GM13977 (cell line): ENCODE data around the gene PRDX3.

Experiments
- DNase-seq: peaks from one replicate; pipeline ENCODE4 v3.0.0; 2012; ENCODE audit warnings: low spot score
- CTCF ChIP-seq: IDR thresholded peaks from 2 replicates; pipeline ENCODE4 v1.5.1; 2012; ENCODE audit warnings: mild to moderate bottlenecking, control low read depth; ENCODE audit not compliant: insufficient read depth; ENCODE audit errors: extremely low read depth, missing control alignments
- in situ Hi-C: fragments of 300-500 bp; cut with MboI; formaldehyde crosslinking; loops from one replicate; pipeline ENCODE4 v1.12.0; 2022; ENCODE audit warnings: low sequenced_read_pairs, low pct_unique_long_range_greater_than_20kb, mixed read lengths, inconsistent platforms; ENCODE audit not compliant: unreplicated experiment

PRDX3 gene

GRCh38 chr10:119207713-119208552 is 29.3 kb upstream of the PRDX3 start:
- no peak for DNase-seq
- TF ChIP-seq CTCF: no peak
- in situ Hi-C loops: loop anchor here (5.0 kb wide), 1 partner anchor 209 kb away; no protein-coding TSS in a partner anchor

- peak; percentile 99 for DNase-seq
- in situ Hi-C loops: loop anchor here (5.0 kb wide), 1 partner anchor 210 kb away; no protein-coding TSS in a partner anchor
- no peak for TF ChIP-seq CTCF
These were observed 28.7 kb upstream of the PRDX3 start, which contains the start of gene GRK5 for GRCh38 chr10:119207366-119207666. GRK5 (plus strand) TSS chr10:119207571; CDS start chr10:119207918, 347 bp downstream.

- in situ Hi-C loops: loop anchor here (5.0 kb wide), 1 partner anchor 211 kb away; no protein-coding TSS in a partner anchor
- peak; percentile 97 for TF ChIP-seq CTCF
- DNase-seq: peak; percentile 88
These were observed 28.2 kb upstream of the PRDX3 start for GRCh38 chr10:119206603-119207365.

GRCh38 chr10:119205894-119206602 is 27.4 kb upstream of the PRDX3 start:
- peak; percentile 63 for DNase-seq
- no peak for TF ChIP-seq CTCF
- in situ Hi-C loops: loop anchor here (5.0 kb wide), 1 partner anchor 211 kb away; no protein-coding TSS in a partner anchor

GRCh38 chr10:119203006-119203405 is 24.4 kb upstream of the PRDX3 start:
- no peak for DNase-seq
- in situ Hi-C loops: no loop called here
- no peak for TF ChIP-seq CTCF

GRCh38 chr10:119201233-119201632 is 22.6 kb upstream of the PRDX3 start:
- in situ Hi-C loops: no loop called here
- DNase-seq: no peak

More at GRCh38 chr10:119201233-119201632, 22.6 kb upstream of the PRDX3 start:
- no peak for TF ChIP-seq CTCF
